Small intestine (tissue), 7 donors: ENCODE data around the gene PPM1F. TPM values are rescaled to one million over a fixed set of nuclear protein-coding genes. Genes with fewer than 3 reads are reported as not detected.

Experiments used
- DNase-seq, 2 donors: peaks; one replicate each; pipeline versions ENCODE4 v3.0.0 to v3.0.0-alpha.2; 2013
- FAIRE-seq: peaks from 2 replicates; lab custom pipeline; 2012; peaks lifted over from hg19 to GRCh38; lab: Jason Lieb, UNC
- H3K27ac ChIP-seq, 3 donors: one replicate each; pipeline ENCODE4 v1.5.1; 2013; ENCODE audit warnings: low read length in 2 of 3, mild to moderate bottlenecking in 2 of 3, control low read depth in 1 of 3, inconsistent platforms in 1 of 3, low read depth in 1 of 3, moderate library complexity in 1 of 3
- H3K27me3 ChIP-seq, 3 donors: one replicate each; pipeline ENCODE4 v1.6.1; 2013; ENCODE audit warnings: low read length in 3 of 3, inconsistent platforms in 1 of 3; ENCODE audit not compliant: control insufficient read depth in 3 of 3, insufficient read depth in 3 of 3
- H3K36me3 ChIP-seq, 3 donors: one replicate each; pipeline ENCODE4 v1.6.1; 2013; ENCODE audit warnings: low read length in 3 of 3, inconsistent platforms in 1 of 3, low read depth in 1 of 3, mild to moderate bottlenecking in 1 of 3, moderate library complexity in 1 of 3; ENCODE audit not compliant: control insufficient read depth in 3 of 3, insufficient read depth in 2 of 3
- H3K4me1 ChIP-seq, 3 donors: one replicate each; pipeline ENCODE4 v1.6.1; 2013; ENCODE audit warnings: low read length in 2 of 3, inconsistent platforms in 1 of 3, low read depth in 1 of 3, mild to moderate bottlenecking in 1 of 3, moderate library complexity in 1 of 3; ENCODE audit not compliant: control insufficient read depth in 3 of 3, insufficient read depth in 2 of 3
- H3K4me3 ChIP-seq, 3 donors: one replicate each; pipeline ENCODE4 v1.5.1; 2013; ENCODE audit warnings: low read length in 3 of 3, control low read depth in 1 of 3, inconsistent platforms in 1 of 3, low read depth in 1 of 3, mild to moderate bottlenecking in 1 of 3, moderate library complexity in 1 of 3
- H3K9me3 ChIP-seq, 2 donors: one replicate each; pipeline ENCODE4 v1.6.1; 2013; ENCODE audit warnings: low read depth in 1 of 2, low read length in 1 of 2; ENCODE audit not compliant: control insufficient read depth in 2 of 2, insufficient read depth in 1 of 2
- WGBS, 3 donors: extraction: QIAGEN DNeasy Blood & Tissue Kit; methylation state at CpG; one replicate each; pipeline ENCODE4 v1.1.7; 2013; 5-methylcytosine and 5-hydroxymethylcytosine counted together
- polyA plus RNA-seq, 4 donors: library from polyadenylated mRNA; stranded (reverse) in 3 of 4; unstranded in 1 of 4; fragments of 200-250 nt in 3 of 4; fragments of 120-200 nt in 1 of 4; gene quantifications; one replicate each; pipeline versions ENCODE4 v1.2.1 to v1.2.3, GENCODE V29; 2013
- donor health status: healthy with polysubstance abuse.
- donor health status: control.
- donor health status: control.
- donor health status: Bipolar disorder and iron deficiency.
- donor health status: healthy.

PPM1F gene
- polyA plus RNA-seq, 4 donors = 1.8 to 16.7 (median 9.9) TPM

GRCh38 chr22:21948824-21949568 is 3.7 kb downstream of the PPM1F start:
- H3K9me3 ChIP-seq = no peaks in the 10 kb centered on the region
- 79 to 83% (median 82%) methylated on average over 7 of the region's 7 CpGs for WGBS, 3 donors
- no peak overlapping the region for H3K4me3 ChIP-seq
- H3K27me3 ChIP-seq = no peaks in the 10 kb centered on the region
- H3K27ac ChIP-seq = peak overlapping the region in 1 of 3 donors; percentile 76
- FAIRE-seq = no peak
- H3K4me1 ChIP-seq = peaks cover 0 to 7% (median 0%) of the 10 kb centered on the region in 3 donors
- peaks cover 0 to 33% (median 0%) of the 10 kb centered on the region in 3 donors for H3K36me3 ChIP-seq
- DNase-seq = no peak

DNA sequence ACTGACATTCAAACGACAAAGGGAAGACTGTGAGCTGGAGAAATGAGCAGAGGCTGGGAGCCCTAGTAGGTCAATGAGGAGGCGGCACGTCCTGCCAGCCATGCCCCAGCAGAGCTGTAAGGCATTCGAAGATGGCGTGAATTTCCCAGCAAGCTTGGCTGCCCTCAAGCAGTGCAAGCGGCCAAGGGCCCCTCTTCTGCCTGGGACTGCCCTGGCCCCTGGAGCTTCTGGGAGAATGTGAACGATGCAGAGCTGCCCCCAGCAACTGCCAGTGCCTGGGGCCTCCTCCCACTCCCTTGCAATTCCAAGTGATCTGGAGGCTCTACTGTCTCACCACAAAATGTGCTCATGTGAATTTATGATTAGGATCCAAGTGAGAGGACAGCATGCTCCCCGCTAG is 4.3 kb downstream of the PPM1F start:
- FAIRE-seq (no peak), DNase-seq (no peak)
- Histone ChIP-seq H3K27me3 (no peaks in the 10 kb centered on the region), H3K4me3 (no peak overlapping the region), H3K4me1 (peaks cover 0 to 7% (median 0%) of the 10 kb centered on the region in 3 donors), H3K9me3 (no peaks in the 10 kb centered on the region), H3K36me3 (peaks cover 0 to 39% (median 0%) of the 10 kb centered on the region in 3 donors), H3K27ac (peak overlapping the region in 1 of 3 donors; percentile 76)
- 81 to 90% (median 86%) methylated on average over 6 to 8 of the region's 8 CpGs for WGBS, 3 donors

DNA sequence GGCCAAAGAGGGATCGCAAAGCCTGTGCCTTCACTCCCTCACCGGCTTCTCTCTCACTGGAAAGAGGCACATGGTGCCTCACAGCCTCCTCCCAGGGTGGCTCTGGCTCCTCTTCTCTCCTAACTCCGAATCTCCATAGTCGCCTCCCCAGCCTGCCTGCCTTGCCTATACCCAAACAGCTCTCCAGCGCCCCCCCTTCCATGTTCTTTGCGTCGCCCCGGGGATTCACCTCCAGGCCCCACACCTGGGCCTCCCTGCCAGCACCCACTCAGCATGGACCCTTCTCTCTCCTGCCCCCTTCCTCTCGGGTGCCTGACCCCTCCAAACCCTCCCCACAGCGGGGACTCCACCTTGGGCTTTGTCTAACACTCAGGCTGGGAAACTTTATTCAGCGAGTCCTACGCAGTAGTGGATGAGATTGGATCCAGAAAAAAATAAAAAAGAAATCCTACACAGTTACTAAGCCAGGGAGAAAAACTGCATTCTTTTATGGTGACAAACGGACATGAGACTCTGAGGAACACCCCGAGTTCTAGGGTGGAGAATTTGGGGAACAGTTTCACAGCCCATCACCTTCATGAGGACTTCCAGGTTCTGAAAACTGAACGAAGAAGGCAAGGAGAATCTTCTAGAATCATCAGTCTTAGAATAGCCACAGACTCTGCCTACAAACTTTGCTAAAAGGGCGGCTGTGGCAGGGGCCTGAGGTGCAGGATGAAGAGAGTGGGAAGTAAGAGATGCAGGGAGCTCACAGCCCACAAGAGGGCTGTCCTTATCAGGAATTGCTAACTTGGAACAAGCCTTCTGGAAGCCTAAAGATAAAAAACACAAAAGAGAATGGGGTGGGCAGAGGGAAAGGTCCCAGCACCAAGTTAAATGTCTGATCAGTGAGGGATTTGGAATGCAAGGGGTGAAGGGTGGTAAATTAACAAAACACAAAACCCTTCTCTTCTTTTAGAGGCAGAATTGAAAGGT is 5.3 kb downstream of the PPM1F start:
- H3K4me3 ChIP-seq = no peak overlapping the region
- peaks cover 0 to 48% (median 0%) of the 10 kb centered on the region in 3 donors for H3K36me3 ChIP-seq
- no peaks in the 10 kb centered on the region for H3K9me3 ChIP-seq
- H3K4me1 ChIP-seq = peaks cover 0 to 7% (median 0%) of the 10 kb centered on the region in 3 donors
- no peaks in the 10 kb centered on the region for H3K27me3 ChIP-seq
- FAIRE-seq (no peak), DNase-seq (no peak)
- WGBS, 3 donors = 71 to 83% (median 78%) methylated on average over 16 of the region's 16 CpGs
- peak overlapping the region in 1 of 3 donors; percentile 54 for H3K27ac ChIP-seq

- peak overlapping the region in 1 of 3 donors; percentile 54 for H3K27ac ChIP-seq
- DNase-seq (no peak), FAIRE-seq (no peak)
- no peak overlapping the region for H3K4me3 ChIP-seq
- peaks cover 0 to 55% (median 0%) of the 10 kb centered on the region in 3 donors for H3K36me3 ChIP-seq
- no peaks in the 10 kb centered on the region for H3K27me3 ChIP-seq
- 84 to 90% (median 88%) methylated on average over 12 of the region's 12 CpGs for WGBS, 3 donors
- no peaks in the 10 kb centered on the region for H3K4me1 ChIP-seq
- no peaks in the 10 kb centered on the region for H3K9me3 ChIP-seq
These were observed 6.3 kb downstream of the PPM1F start for GRCh38 chr22:21946262-21946925.

GRCh38 chr22:21945453-21946261 is 7.0 kb downstream of the PPM1F start:
- DNase-seq (peak in 1 of 2 donors; percentile 65), FAIRE-seq (no peak)
- 58 to 84% (median 69%) methylated on average over 12 to 13 of the region's 13 CpGs for WGBS, 3 donors
- Histone ChIP-seq H3K9me3 (no peaks in the 10 kb centered on the region), H3K4me1 (no peaks in the 10 kb centered on the region), H3K4me3 (no peak overlapping the region), H3K36me3 (peaks cover 0 to 62% (median 0%) of the 10 kb centered on the region in 3 donors), H3K27me3 (no peaks in the 10 kb centered on the region), H3K27ac (peak overlapping the region in 1 of 3 donors; percentile 4)

DNA sequence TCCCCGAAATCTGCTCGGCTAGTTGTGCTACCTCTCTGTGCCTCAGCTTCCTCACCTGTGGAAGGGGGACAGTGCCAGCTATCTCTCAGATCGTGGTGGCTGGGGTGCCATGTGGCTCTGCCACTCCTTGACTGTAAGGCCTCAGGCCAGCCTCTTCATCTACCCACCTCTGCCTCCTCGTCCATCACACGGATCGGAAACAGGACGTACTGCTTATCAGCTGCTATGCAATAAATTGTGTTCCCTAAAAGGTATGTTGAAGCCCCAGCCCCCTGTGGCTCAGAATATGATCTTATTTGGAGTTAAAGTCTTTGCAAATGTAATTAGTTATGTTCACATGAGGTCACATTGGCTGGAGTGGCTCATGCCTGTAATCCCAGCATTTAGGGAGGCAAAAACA is 7.8 kb downstream of the PPM1F start:
- FAIRE-seq = no peak
- Histone ChIP-seq H3K27me3 (no peaks in the 10 kb centered on the region), H3K27ac (peak overlapping the region in 1 of 3 donors; percentile 33), H3K36me3 (peaks cover 0 to 65% (median 0%) of the 10 kb centered on the region in 3 donors), H3K9me3 (no peaks in the 10 kb centered on the region), H3K4me1 (no peaks in the 10 kb centered on the region), H3K4me3 (no peak overlapping the region)
- 84 to 91% (median 88%) methylated on average over 7 of the region's 7 CpGs for WGBS, 3 donors
- no peak for DNase-seq

DNA sequence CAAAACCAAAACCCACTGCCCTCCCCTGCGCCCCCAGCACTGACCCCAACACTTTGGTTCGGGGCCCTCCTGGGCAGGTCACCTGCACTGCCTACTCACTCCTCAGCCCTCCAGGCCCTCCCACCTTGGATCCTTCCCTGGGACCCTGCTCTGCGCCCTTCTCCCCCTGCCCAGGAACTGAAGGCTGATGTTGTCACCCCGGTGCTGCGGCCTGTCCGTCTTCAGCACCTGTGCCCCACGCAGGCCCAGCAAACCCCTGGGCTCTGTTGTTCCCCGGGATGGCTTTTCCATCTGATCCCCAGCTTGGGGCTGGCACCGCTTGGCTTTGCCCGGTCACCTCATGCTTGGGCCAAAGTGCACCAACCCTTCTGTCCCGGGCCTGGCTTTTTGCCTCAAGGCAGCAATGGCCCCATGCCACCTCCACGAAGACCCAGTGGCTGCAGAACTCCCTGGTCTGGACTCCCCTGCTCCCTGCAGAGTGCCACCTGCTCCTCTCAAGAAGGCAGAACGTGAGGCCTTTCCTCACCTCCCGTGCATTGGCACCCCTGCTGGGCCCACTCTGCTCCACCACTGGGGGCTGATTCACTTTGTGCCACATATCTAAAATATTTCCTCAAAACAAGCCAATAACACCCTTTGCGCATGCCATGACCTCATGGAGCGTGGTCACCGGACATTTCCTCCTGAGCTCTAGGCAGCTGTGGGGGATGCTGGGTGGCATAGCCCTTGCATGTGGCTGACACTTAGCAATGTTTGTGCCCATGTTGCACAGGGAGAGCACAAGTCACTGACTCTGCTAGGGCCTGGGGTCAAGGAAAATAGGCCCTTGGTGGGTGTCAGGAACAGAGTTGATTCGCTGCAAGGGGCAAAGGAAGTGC is 8.8 kb downstream of the PPM1F start:
- no peaks in the 10 kb centered on the region for H3K27me3 ChIP-seq
- H3K4me3 ChIP-seq = no peak overlapping the region
- peak overlapping the region in 1 of 3 donors; percentile 84 for H3K27ac ChIP-seq
- H3K36me3 ChIP-seq = peaks cover 0 to 75% (median 0%) of the 10 kb centered on the region in 3 donors
- WGBS, 3 donors = 91 to 92% (median 92%) methylated on average over 18 of the region's 18 CpGs
- FAIRE-seq = no peak
- no peaks in the 10 kb centered on the region for H3K9me3 ChIP-seq
- H3K4me1 ChIP-seq = peaks cover 0 to 3% (median 0%) of the 10 kb centered on the region in 3 donors
- no peak for DNase-seq
